Heart right ventricle (tissue), 16 donors: ENCODE measurements around the gene INS. TPM values are rescaled to one million over a fixed set of nuclear protein-coding genes. Genes with fewer than 3 reads are reported as not detected.

Experiments
- ATAC-seq, 8 donors: fragments of 200-7000 bp; cut with Tn5 transposase; one replicate each; pipeline ENCODE4 v1.9.1; 2020; ENCODE audit warnings: mild to moderate bottlenecking in 8 of 8, moderate library complexity in 8 of 8, moderate number of reproducible peaks in 1 of 8
- DNase-seq, 2 donors: peaks; one replicate each; pipeline ENCODE4 v3.0.0-alpha.2; 2020
- H3K27ac ChIP-seq, 10 donors: fragments of 200-600 bp; sonication (generic) in 2 of 10; one replicate each; pipeline versions ENCODE4 v1.5.0 to v1.8.0; 2020 to 2022; ENCODE audit warnings: mild to moderate bottlenecking in 3 of 10
- H3K27me3 ChIP-seq, 7 donors: fragments of 200-600 bp; one replicate each; pipeline ENCODE4 v1.8.0; 2021 to 2022; ENCODE audit warnings: mild to moderate bottlenecking in 2 of 7
- H3K36me3 ChIP-seq, 9 donors: fragments of 200-600 bp; sonication (generic) in 1 of 9; one replicate each; pipeline versions ENCODE4 v1.5.0 to v1.8.0; 2020 to 2022; ENCODE audit warnings: mild to moderate bottlenecking in 2 of 9
- H3K4me1 ChIP-seq, 9 donors: fragments of 200-600 bp; sonication (generic) in 1 of 9; one replicate each; pipeline versions ENCODE4 v1.5.0 to v1.8.0; 2020 to 2022; ENCODE audit warnings: mild to moderate bottlenecking in 4 of 9
- H3K4me3 ChIP-seq, 10 donors: fragments of 200-600 bp; sonication (generic) in 2 of 10; one replicate each; pipeline versions ENCODE4 v1.5.0 to v1.8.0; 2020 to 2022; ENCODE audit warnings: mild to moderate bottlenecking in 7 of 10, moderate library complexity in 2 of 10
- H3K9me3 ChIP-seq, 11 donors: fragments of 200-600 bp in 10 of 11; sonication (generic) in 2 of 11; one replicate each; pipeline versions ENCODE4 v1.5.0 to v1.8.0; 2013 to 2022; ENCODE audit warnings: mild to moderate bottlenecking in 2 of 11, control low read depth in 1 of 11, moderate library complexity in 1 of 11
- WGBS, 2 donors: extraction: QIAGEN DNeasy Blood & Tissue Kit; methylation state at CpG; one replicate each; pipeline ENCODE4 v1.1.7; 2013; ENCODE audit warnings: inconsistent platforms in 1 of 2; 5-methylcytosine and 5-hydroxymethylcytosine counted together
- intact Hi-C, 10 donors: fragments of 100-400 bp; cut with DNase I; formaldehyde crosslinking; loops; one replicate each; pipeline versions ENCODE4 v1.11.1 to v1.14.2; 2022
- polyA plus RNA-seq, 2 donors: library from polyadenylated mRNA; stranded (reverse); fragments of 200-250 nt; gene quantifications; one replicate each; pipeline ENCODE4 v1.2.3, GENCODE V29; 2013
- total RNA-seq, 10 donors: library from RNA; stranded (reverse); fragmentation: NEBNext Ultra II Directional in 3 of 10; extraction: Animal tissue kit (Norgen Biotek cat#: 25700) in 3 of 10; gene quantifications; one replicate each; pipeline versions ENCODE4 v1.2.1 to v1.2.4, GENCODE V29; 2021 to 2023
- TF ChIP-seq, protein P1 (sequence below), 9 donors: fragments of 200-600 bp; sonication (generic) in 2 of 9; IDR thresholded peaks; one replicate each; pipeline versions ENCODE4 v1.5.0 to v1.8.0; 2021 to 2022; ENCODE audit warnings: antibody characterized with exemption in 9 of 9, mild to moderate bottlenecking in 5 of 9, moderate library complexity in 1 of 9
- donor health status: Arrhythmogenic right ventricular cardiomyopathy.
- donor health status: ischemic (EF 13 %, LVEDD 7.1; RV severe dilation, severe dysfunction).
- donor health status: healthy with polysubstance abuse.
- donor health status: DM: no; HTN: yes; CAD: no.
- donor health status: DM: no; HTN: no; CAD: no.
- donor health status: ischemic (EF 25% LVEDD 6.9; RV normal size, moderate dysfunction).
- donor health status: ischemic (EF 25% LVEDD 5.7; RV mildly dilated, moderate dysfunction).
- donor health status: healthy.
- donor health status: DM: yes; HTN: yes; CAD: no.
- donor health status: Ischemic cardiomyopathy.
- donor health status: ischemic (EF 35%, LVEDD 5.7; RV mildly dilated, moderate dysfunction).
- donor health status: nonischemic (EF 11% LVEDD 7.7; RV severe dilation, severe dysfunction).
- donor health status: DM: yes; HTN: yes; CAD: no.
- donor health status: PGD.
- donor health status: ischemic (EF 29% LVEDD 5.4; RV normal size, mild dysfunction).
- donor health status: nonischemic (EF 23%, LVEDD 6.1; RV moderate dilation, normal function).

INS gene
- total and polyA plus RNA-seq, 12 donors = 0.76 to 3.3 (median 1.0) TPM; not detected in 9

DNA sequence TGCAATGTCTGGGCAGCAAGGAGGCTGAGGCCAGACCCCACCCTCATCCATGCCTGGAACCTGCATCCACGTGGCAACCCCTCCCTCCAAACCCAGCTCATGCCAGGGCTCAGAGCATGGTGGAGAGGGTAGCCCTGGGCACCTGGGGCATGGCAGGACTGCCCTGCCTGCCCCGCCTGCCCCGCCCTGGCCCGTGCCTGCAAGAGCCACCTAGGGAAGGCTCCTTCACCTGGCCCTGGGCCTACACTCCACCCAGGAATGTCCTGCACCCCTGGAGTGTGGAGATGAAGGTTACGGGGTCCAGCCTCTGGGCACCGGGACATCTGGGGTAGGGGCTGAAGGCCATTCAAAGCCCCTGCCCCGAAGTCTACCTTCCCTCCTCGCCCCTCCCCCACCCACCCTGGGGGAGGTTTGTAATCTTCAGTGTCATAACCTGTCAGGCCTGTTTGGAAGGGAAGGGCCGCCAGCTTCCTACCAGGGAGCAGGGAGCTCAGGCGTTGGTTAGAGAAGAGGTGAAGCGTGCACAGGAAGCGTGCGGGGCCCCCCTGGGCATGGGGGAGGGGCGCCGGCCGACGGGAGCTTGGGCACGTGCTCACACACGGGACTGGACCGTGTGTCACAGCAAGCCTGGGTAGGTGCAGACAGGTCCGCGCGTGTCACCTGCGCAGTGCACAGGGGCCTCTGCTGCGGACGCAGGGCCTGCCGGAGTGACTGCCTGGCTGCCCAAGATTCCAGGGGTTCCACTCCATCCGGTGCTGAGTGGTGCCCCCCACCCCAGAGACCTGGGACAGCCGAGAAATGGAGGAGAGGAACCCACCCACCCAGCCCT, 41.3 kb upstream of the INS start:
- intact Hi-C loops = loop anchor here in 3 of 10 donors (10.0 kb wide), 2 partner anchors 323 to 693 kb away; no protein-coding TSS in a partner anchor
- H3K4me1 ChIP-seq = no peaks in the 10 kb centered on the region
- H3K27me3 ChIP-seq = peaks cover 0 to 2% (median 0%) of the 10 kb centered on the region in 7 donors
- 75% methylated on average over 29 of the region's 29 CpGs for WGBS, 2 donors
- no peak overlapping the region for H3K4me3 ChIP-seq
- no peak overlapping the region for H3K27ac ChIP-seq
- H3K9me3 ChIP-seq = no peaks in the 10 kb centered on the region
- H3K36me3 ChIP-seq = no peaks in the 10 kb centered on the region
- ATAC-seq = no peak
- TF ChIP-seq, protein P1, sequence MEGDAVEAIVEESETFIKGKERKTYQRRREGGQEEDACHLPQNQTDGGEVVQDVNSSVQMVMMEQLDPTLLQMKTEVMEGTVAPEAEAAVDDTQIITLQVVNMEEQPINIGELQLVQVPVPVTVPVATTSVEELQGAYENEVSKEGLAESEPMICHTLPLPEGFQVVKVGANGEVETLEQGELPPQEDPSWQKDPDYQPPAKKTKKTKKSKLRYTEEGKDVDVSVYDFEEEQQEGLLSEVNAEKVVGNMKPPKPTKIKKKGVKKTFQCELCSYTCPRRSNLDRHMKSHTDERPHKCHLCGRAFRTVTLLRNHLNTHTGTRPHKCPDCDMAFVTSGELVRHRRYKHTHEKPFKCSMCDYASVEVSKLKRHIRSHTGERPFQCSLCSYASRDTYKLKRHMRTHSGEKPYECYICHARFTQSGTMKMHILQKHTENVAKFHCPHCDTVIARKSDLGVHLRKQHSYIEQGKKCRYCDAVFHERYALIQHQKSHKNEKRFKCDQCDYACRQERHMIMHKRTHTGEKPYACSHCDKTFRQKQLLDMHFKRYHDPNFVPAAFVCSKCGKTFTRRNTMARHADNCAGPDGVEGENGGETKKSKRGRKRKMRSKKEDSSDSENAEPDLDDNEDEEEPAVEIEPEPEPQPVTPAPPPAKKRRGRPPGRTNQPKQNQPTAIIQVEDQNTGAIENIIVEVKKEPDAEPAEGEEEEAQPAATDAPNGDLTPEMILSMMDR (IDR thresholded peaks at IDR 0.05) = no peak
- DNase-seq = no peak

DNA sequence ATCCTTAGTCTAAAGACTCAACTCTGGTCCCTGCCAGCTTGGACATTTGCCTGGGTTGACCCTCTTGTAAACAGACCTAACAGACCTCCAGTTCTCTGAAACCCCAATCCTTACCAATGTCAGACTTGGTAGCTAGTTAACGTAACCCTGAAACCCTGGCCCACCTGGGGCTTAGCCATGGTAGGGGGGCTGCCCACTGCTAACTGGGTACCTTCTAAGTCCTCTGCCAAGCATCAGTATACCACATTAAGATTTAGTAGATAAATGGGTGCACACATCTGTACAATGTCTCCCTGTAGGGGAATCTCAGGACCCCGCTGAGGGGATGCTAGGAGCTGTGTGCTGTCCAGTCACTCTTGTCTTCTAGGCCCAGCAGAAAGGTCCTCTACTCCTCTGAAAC, 40.5 kb upstream of the INS start:
- Histone ChIP-seq H3K27me3 (no peaks in the 10 kb centered on the region), H3K36me3 (no peaks in the 10 kb centered on the region), H3K9me3 (no peaks in the 10 kb centered on the region), H3K4me1 (no peaks in the 10 kb centered on the region), H3K27ac (no peak overlapping the region), H3K4me3 (no peak overlapping the region)
- TF ChIP-seq, protein P1 (IDR thresholded peaks at IDR 0.05) = no peak
- WGBS, 2 donors = 71 to 74% methylated on average over 2 of the region's 2 CpGs
- intact Hi-C loops = loop anchor here in 3 of 10 donors (10.0 kb wide), 2 partner anchors 323 to 693 kb away; no protein-coding TSS in a partner anchor
- DNase-seq (no peak), ATAC-seq (no peak)

DNA sequence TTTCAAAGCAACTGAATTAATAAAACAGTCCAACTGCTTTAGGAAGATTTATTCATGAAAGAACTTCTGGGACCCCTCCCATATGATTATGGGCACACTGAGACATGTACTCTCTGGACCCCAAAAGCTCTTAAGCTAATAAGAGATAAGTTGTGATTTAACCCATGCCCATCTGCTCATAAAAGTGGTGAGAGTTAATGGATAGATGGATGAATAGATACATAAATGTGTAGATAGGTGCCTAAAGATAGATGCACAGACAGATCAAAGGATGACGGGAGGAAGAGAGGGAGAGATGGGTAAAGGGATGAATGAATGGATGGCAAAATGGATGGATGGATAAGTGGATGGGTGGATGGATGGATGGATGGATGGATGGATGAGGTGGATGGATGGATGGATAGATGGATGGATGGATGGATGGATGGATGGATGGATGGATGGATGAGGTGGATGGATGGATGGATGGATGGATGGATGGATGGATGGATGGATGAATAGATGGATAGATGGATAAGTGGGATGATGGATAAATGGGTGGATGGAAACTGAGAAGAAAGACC, 40.0 kb upstream of the INS start:
- Histone ChIP-seq H3K27ac (no peak overlapping the region), H3K4me1 (no peaks in the 10 kb centered on the region), H3K4me3 (no peak overlapping the region), H3K36me3 (no peaks in the 10 kb centered on the region), H3K27me3 (peaks cover 0 to 4% (median 0%) of the 10 kb centered on the region in 7 donors), H3K9me3 (no peaks in the 10 kb centered on the region)
- ATAC-seq (no peak), DNase-seq (no peak)
- WGBS, 2 donors = 87% methylated on average over 1 of the region's 1 CpG
- intact Hi-C loops = loop anchor here in 3 of 10 donors (10.0 kb wide), 2 partner anchors 324 to 694 kb away; no protein-coding TSS in a partner anchor
- TF ChIP-seq, protein P1 (IDR thresholded peaks at IDR 0.05) = no peak

DNA sequence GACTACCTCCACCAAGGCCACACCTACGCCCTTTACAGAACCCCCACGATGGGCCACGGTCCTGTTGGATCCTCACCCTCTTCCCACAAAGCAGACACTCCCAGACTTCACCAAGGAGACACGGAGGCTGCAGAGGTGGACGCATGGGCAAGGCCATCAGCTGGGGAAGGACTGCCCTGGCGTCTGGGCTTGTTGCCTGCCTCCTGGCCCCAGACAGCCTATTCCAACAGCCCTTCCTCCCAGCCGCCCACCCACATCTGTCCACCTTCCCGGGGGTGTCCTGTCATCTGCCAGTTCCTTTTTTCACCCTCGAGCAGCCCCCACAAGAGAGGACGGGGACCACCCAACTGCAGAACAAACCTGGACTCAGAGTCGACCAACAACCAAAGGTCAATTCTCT, 39.5 kb upstream of the INS start:
- TF ChIP-seq, protein P1 (IDR thresholded peaks at IDR 0.05) = no peak
- ATAC-seq (no peak), DNase-seq (no peak)
- H3K4me1 ChIP-seq = no peaks in the 10 kb centered on the region
- no peaks in the 10 kb centered on the region for H3K36me3 ChIP-seq
- intact Hi-C loops = loop anchor here in 3 of 10 donors (10.0 kb wide), 2 partner anchors 324 to 694 kb away; no protein-coding TSS in a partner anchor
- H3K9me3 ChIP-seq = no peaks in the 10 kb centered on the region
- 79 to 84% methylated on average over 11 of the region's 11 CpGs for WGBS, 2 donors
- H3K27ac ChIP-seq = no peak overlapping the region
- peaks cover 0 to 7% (median 0%) of the 10 kb centered on the region in 7 donors for H3K27me3 ChIP-seq
- H3K4me3 ChIP-seq = no peak overlapping the region
